ENCODE data around the gene TASP1. TPM values are rescaled to one million over a fixed set of nuclear protein-coding genes. Genes with fewer than 3 reads are reported as not detected.

The TASP1 gene
- total and polyA plus RNA-seq, 9 donors: 5.8 to 10.7 (median 6.8) TPM

DNA sequence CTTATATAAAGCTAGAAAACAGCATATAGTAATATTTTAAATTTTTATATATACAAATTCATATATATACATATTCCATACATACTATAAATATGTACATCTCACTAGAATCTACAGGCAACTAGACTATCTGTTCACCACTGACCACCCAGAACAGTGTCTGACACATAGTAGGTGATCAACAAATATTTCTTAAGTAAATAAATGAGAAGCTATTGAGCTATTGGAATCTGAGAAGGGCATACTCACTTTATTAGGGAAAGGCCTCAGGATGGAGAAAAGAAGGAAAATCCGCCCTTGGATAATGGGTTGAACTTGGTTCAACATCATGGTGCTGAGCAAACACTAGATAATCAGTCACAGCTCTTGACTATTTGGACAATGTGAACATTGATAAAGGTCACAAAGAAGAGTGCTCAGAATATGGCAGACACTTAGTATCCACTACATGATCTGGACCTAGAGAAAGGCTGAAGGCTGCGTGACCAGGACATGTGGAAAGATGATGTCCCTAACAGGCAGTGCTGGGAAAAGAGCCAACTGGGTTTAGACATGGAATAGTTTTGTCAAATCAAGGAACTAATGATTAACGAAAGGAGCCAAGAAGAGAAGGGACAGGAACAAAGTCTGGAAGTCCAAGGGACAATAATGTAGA lies 186.1 kb downstream of the TASP1 start:
- Histone ChIP-seq H3K36me3 (ENCODE audit: control insufficient read depth, insufficient read depth, low read length) (no peaks in the 10 kb centered on the region), H3K4me1 (ENCODE audit: control insufficient read depth, insufficient read depth, low read length) (peaks cover 5% of the 10 kb centered on the region), H3K4me3 (ENCODE audit: low read length) (no peak overlapping the region), H3K27me3 (ENCODE audit: control insufficient read depth, insufficient read depth, low read length) (no peaks in the 10 kb centered on the region), H3K27ac (ENCODE audit: low read length) (no peak overlapping the region), H3K9me3 (replicated peaks; ENCODE audit: control insufficient read depth, low read depth, low read length) (no peaks in the 10 kb centered on the region)
- no peak for DNase-seq
- 71% methylated on average over 3 of the region's 3 CpGs for WGBS (ENCODE audit: insufficient coverage)

DNA sequence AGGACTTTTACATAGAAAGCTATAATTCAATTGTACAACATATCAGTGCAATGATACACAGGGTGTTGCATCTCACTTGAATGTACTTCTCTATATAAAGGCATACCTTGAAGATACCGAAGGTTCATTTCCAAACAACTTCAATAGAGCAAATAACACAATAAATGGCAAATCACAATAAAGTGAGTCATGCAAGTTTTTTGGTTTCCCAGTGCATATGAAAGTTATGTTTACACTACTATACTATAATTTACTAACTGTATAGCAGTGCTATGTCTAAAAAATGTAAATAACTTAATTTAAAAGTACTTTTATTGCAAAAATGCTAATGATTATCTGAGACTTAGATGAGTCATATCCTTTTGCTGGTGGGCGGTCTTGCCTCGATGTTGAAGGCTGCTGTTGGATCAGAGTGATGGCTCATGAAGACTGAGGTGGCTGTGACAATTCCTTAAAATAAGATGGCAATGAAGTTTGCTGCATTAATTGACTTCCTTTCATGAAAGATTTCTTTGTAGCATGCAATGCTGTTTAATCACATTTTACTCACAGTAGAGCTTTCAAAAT lies 188.8 kb downstream of the TASP1 start:
- no CpG with 5 or more reads among the region's 3 CpGs for WGBS (ENCODE audit: insufficient coverage)
- H3K4me1 ChIP-seq (ENCODE audit: control insufficient read depth, insufficient read depth, low read length): peaks cover 5% of the 10 kb centered on the region
- DNase-seq: no peak
- no peak overlapping the region for H3K4me3 ChIP-seq (ENCODE audit: low read length)
- no peaks in the 10 kb centered on the region for H3K36me3 ChIP-seq (ENCODE audit: control insufficient read depth, insufficient read depth, low read length)
- no peaks in the 10 kb centered on the region for H3K9me3 ChIP-seq (replicated peaks; ENCODE audit: control insufficient read depth, low read depth, low read length)
- no peaks in the 10 kb centered on the region for H3K27me3 ChIP-seq (ENCODE audit: control insufficient read depth, insufficient read depth, low read length)
- no peak overlapping the region for H3K27ac ChIP-seq (ENCODE audit: low read length)

DNA sequence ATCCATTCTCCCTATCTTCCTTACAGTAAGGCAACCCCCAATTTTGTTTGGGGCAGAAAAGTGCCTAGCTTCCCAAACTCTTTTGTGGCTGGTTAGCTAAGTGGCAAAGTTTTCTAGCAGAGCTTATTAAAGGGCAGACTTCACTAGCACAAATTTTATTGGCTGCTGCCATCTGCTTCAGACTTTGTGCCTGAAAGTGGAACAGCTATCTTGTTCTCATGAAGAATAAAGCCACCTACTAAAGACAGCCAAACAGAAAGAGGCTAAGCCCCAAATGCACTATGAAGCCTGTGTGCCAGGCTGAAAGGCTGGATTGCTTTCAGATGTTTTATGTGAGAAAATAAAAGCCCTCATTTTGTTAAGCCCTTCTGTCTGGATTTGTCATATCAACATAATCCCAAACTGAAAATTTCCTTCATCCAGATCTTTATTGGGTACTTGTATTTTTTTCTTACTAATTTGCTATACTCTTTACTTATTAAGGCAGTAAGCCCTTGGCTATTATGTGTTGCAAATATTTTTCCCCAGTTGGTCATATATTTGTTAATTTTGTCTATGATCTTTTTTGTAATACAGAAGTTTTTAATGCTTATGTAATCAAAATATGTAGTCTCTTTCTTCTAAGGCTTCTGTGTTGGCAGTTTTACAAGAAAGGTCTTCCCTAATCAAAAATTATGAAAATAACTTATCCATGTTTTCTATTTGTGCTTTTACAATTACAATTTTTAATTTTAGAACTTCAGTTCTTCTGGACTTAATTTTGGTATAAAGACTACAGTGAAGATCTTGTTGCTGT lies 191.1 kb downstream of the TASP1 start:
- Histone ChIP-seq H3K4me1 (ENCODE audit: control insufficient read depth, insufficient read depth, low read length) (no peaks in the 10 kb centered on the region), H3K27ac (ENCODE audit: low read length) (no peak overlapping the region), H3K4me3 (ENCODE audit: low read length) (no peak overlapping the region), H3K36me3 (ENCODE audit: control insufficient read depth, insufficient read depth, low read length) (no peaks in the 10 kb centered on the region), H3K9me3 (replicated peaks; ENCODE audit: control insufficient read depth, low read depth, low read length) (no peaks in the 10 kb centered on the region), H3K27me3 (ENCODE audit: control insufficient read depth, insufficient read depth, low read length) (no peaks in the 10 kb centered on the region)
- no peak for DNase-seq

DNA sequence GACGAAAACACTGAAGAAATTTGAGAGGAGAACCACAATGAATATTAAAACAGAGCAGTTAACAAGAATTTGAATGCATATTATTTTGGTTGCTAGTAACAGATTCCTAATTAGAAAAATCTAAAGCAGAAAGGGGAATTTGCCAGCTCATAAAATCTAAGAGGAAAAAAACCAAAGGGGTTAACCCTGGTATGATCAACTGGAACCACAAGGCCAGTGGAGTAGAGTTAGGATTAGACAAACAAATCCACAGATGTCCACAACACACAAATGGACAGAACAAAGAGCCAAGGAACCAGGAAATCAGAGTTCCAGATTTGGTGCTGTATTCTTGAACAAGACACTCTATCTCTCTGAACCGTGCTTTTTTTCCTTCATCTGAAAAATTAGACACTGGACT lies 195.0 kb downstream of the TASP1 start:
- H3K27me3 ChIP-seq (ENCODE audit: control insufficient read depth, insufficient read depth, low read length): no peaks in the 10 kb centered on the region
- H3K9me3 ChIP-seq (replicated peaks; ENCODE audit: control insufficient read depth, low read depth, low read length): no peaks in the 10 kb centered on the region
- no peaks in the 10 kb centered on the region for H3K36me3 ChIP-seq (ENCODE audit: control insufficient read depth, insufficient read depth, low read length)
- DNase-seq: no peak
- H3K4me1 ChIP-seq (ENCODE audit: control insufficient read depth, insufficient read depth, low read length): no peaks in the 10 kb centered on the region
- no peak overlapping the region for H3K27ac ChIP-seq (ENCODE audit: low read length)
- no CpG with 5 or more reads among the region's 2 CpGs for WGBS (ENCODE audit: insufficient coverage)
- H3K4me3 ChIP-seq (ENCODE audit: low read length): no peak overlapping the region

DNA sequence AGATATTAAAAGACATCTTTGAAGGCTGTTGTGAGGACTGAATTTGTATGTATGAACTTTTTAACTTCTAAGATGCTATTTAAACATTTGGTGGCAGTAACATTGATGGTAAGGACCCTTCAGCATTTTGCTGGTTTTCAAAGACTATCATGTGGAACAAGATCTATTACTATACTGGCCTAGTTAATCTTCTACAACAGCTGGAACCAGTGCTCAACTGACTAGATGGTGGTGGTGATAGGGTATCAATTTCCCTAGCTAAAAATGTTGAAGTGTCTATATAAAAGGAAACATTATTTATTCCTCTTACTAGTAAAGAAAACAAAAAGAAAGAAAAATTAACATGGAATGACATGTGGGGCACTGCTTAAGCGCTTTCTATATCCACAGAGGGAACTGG lies 195.7 kb downstream of the TASP1 start:
- Histone ChIP-seq H3K27me3 (ENCODE audit: control insufficient read depth, insufficient read depth, low read length) (no peaks in the 10 kb centered on the region), H3K27ac (ENCODE audit: low read length) (no peak overlapping the region), H3K36me3 (ENCODE audit: control insufficient read depth, insufficient read depth, low read length) (no peaks in the 10 kb centered on the region), H3K4me3 (ENCODE audit: low read length) (no peak overlapping the region), H3K4me1 (ENCODE audit: control insufficient read depth, insufficient read depth, low read length) (no peaks in the 10 kb centered on the region), H3K9me3 (replicated peaks; ENCODE audit: control insufficient read depth, low read depth, low read length) (no peaks in the 10 kb centered on the region)
- no peak for DNase-seq
- WGBS (ENCODE audit: insufficient coverage): no CpG with 5 or more reads among the region's 1 CpG

DNA sequence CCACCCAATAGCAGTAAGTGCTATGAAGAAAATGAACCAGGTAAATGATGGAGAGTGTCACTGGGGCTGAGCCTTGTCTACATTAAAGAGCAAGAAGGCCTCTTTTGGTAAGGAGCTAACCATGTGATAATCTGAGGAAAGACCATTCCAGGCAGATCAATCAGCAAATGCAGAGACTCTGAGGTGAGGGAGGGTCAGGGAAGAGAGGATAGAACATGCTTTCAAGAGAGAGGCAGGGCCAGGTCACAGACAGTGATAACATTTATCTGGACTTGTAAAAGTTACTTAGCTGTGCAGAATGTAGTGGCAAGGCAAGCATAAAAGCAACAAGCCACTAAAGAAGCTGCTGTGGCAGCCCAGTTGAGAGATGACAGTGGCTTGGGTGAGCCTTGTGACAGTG lies 197.3 kb downstream of the TASP1 start:
- Histone ChIP-seq H3K9me3 (replicated peaks; ENCODE audit: control insufficient read depth, low read depth, low read length) (no peaks in the 10 kb centered on the region), H3K4me1 (ENCODE audit: control insufficient read depth, insufficient read depth, low read length) (no peaks in the 10 kb centered on the region), H3K27ac (ENCODE audit: low read length) (no peak overlapping the region), H3K27me3 (ENCODE audit: control insufficient read depth, insufficient read depth, low read length) (no peaks in the 10 kb centered on the region), H3K4me3 (ENCODE audit: low read length) (no peak overlapping the region), H3K36me3 (ENCODE audit: control insufficient read depth, insufficient read depth, low read length) (no peaks in the 10 kb centered on the region)
- DNase-seq: no peak

DNA sequence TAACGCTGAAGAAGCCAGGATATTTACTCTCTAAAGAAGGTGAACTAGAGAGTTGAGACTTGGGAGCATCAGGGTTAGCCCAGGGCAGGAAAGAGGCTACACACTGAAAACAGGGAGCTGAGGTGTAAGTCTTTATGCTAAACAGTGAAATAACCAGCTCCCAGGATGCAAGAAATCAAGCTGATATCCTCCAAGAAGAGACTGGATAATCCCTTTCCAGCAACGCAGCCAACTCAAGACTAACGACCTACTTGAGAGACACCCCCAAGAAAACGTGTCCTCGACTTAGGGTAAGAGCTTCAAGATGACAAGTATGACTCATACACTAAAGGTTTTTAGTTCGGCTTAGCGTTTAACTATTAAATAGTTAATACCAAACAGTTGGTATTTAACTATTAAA lies 202.2 kb downstream of the TASP1 start:
- no peaks in the 10 kb centered on the region for H3K4me1 ChIP-seq (ENCODE audit: control insufficient read depth, insufficient read depth, low read length)
- H3K27me3 ChIP-seq (ENCODE audit: control insufficient read depth, insufficient read depth, low read length): no peaks in the 10 kb centered on the region
- no peaks in the 10 kb centered on the region for H3K36me3 ChIP-seq (ENCODE audit: control insufficient read depth, insufficient read depth, low read length)
- DNase-seq: no peak
- no peak overlapping the region for H3K27ac ChIP-seq (ENCODE audit: low read length)
- H3K4me3 ChIP-seq (ENCODE audit: low read length): no peak overlapping the region
- no peaks in the 10 kb centered on the region for H3K9me3 ChIP-seq (replicated peaks; ENCODE audit: control insufficient read depth, low read depth, low read length)
- no CpG with 5 or more reads among the region's 7 CpGs for WGBS (ENCODE audit: insufficient coverage)

DNA sequence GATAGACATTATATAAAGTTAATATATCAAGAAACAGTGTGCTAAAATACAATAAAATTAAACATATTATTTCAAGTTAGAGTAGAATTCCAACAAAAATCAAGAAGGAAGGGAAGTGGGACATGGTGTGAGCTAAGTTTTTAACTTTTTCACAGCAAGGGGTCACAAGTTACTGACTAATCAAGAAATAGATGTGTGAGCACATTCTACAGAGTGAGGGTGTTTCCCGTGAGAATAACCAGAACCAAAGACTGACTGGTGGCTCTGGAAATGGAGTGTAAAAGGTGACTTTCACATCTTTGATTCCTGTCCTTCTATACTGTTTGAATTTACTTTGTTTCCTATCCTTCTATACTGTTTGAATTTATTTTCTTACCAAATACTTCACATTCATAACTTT lies 206.6 kb downstream of the TASP1 start:
- whole genome bisulfite sequencing (ENCODE audit: insufficient coverage): no CpG with 5 or more reads among the region's 1 CpG
- no peaks in the 10 kb centered on the region for H3K9me3 ChIP-seq (replicated peaks; ENCODE audit: control insufficient read depth, low read depth, low read length)
- no peak overlapping the region for H3K4me3 ChIP-seq (ENCODE audit: low read length)
- no peaks in the 10 kb centered on the region for H3K4me1 ChIP-seq (ENCODE audit: control insufficient read depth, insufficient read depth, low read length)
- peaks cover 3% of the 10 kb centered on the region for H3K36me3 ChIP-seq (ENCODE audit: control insufficient read depth, insufficient read depth, low read length)
- H3K27me3 ChIP-seq (ENCODE audit: control insufficient read depth, insufficient read depth, low read length): no peaks in the 10 kb centered on the region
- DNase-seq: no peak
- no peak overlapping the region for H3K27ac ChIP-seq (ENCODE audit: low read length)

DNA sequence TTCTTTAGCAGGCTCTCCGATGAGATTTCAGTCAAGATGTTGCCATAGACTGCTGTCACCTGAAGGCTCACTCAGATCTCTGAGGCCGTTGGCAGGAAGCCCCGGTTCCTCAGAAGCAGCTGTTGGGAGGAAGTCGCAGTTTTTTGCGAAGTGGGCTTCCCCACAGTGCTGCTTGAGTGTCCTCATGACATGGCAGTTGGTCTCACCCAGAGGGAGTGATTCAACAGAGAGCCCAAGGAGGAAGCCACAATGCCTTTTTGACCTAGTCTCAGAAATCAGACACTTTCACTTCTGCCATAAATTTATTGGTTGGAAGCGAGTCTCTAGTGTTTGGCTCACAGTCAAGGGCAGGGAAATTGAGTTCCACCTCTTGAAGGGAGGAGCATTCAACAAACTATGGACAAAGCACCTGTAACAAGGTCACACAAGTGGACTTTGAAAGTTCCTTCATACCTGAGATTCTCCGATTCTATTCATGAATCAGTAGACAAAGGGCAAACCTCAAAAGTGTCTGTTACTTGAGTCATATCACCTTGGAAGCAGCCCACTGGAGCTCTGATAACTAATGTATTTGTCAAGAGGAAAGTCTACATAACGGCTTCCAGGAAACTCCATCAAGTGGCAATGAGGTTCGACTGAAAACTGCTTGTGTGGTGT lies 208.3 kb downstream of the TASP1 start:
- Histone ChIP-seq H3K27ac (ENCODE audit: low read length) (no peak overlapping the region), H3K9me3 (replicated peaks; ENCODE audit: control insufficient read depth, low read depth, low read length) (no peaks in the 10 kb centered on the region), H3K4me3 (ENCODE audit: low read length) (no peak overlapping the region), H3K27me3 (ENCODE audit: control insufficient read depth, insufficient read depth, low read length) (no peaks in the 10 kb centered on the region), H3K4me1 (ENCODE audit: control insufficient read depth, insufficient read depth, low read length) (no peaks in the 10 kb centered on the region), H3K36me3 (ENCODE audit: control insufficient read depth, insufficient read depth, low read length) (peaks cover 3% of the 10 kb centered on the region)
- WGBS (ENCODE audit: insufficient coverage): 77% methylated on average over 5 of the region's 9 CpGs
- DNase-seq: no peak

DNA sequence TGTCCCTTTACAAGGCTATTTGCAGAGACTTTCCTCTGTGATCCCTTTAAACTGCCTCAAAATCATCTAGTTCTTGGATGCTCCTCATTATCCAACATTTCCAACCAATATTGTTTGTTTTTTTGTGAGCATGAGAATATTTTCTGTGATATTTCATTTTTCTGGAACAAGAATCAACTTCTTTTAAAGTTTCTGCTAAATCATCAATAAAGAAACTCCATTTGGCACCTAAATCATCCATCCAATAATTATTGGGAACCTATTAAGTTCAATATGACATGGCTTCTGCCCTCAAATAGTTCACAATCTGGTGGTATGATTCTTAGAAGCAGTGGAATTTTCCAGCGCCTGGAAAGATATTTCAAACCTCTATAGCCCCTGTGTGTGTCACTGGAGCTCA lies 210.0 kb downstream of the TASP1 start:
- Histone ChIP-seq H3K4me1 (ENCODE audit: control insufficient read depth, insufficient read depth, low read length) (peaks cover 3% of the 10 kb centered on the region), H3K9me3 (replicated peaks; ENCODE audit: control insufficient read depth, low read depth, low read length) (no peaks in the 10 kb centered on the region), H3K4me3 (ENCODE audit: low read length) (no peak overlapping the region), H3K27me3 (ENCODE audit: control insufficient read depth, insufficient read depth, low read length) (no peaks in the 10 kb centered on the region), H3K36me3 (ENCODE audit: control insufficient read depth, insufficient read depth, low read length) (peaks cover 3% of the 10 kb centered on the region), H3K27ac (ENCODE audit: low read length) (no peak overlapping the region)
- DNase-seq: no peak
- WGBS (ENCODE audit: insufficient coverage): no CpG with 5 or more reads among the region's 1 CpG
